Nephron (organoid): Measurements from ENCODE around the gene MMP15.

Source experiments
- H3K27ac Mint-ChIP-seq, 3 experiments: 2 replicates each; pipeline ENCODE4 v1.8.0; 2020; ENCODE audit warnings: mixed read lengths in 3 of 3, mild to moderate bottlenecking in 2 of 3, moderate library complexity in 1 of 3
- H3K27me3 Mint-ChIP-seq: 2 replicates; pipeline ENCODE4 v1.8.0; 2021; ENCODE audit warnings: low read depth, mild to moderate bottlenecking, moderate library complexity, mixed read lengths
- H3K36me3 Mint-ChIP-seq: 2 replicates; pipeline ENCODE4 v1.8.0; 2020; ENCODE audit warnings: low read depth, mixed read lengths
- H3K4me1 Mint-ChIP-seq: 2 replicates; pipeline ENCODE4 v1.8.0; 2020; ENCODE audit warnings: mixed read lengths
- H3K4me3 Mint-ChIP-seq, 3 experiments: 2 replicates each; pipeline ENCODE4 v1.8.0; 2020; ENCODE audit warnings: mild to moderate bottlenecking in 3 of 3, mixed read lengths in 3 of 3, moderate library complexity in 2 of 3
- H3K9me3 Mint-ChIP-seq: 2 replicates; pipeline ENCODE4 v1.8.0; 2020; ENCODE audit warnings: mixed read lengths
- CTCF ChIP-seq, 3 experiments: fragments of 200-600 bp; sonication (generic); IDR thresholded peaks; one replicate each; pipeline ENCODE4 v1.5.0; 2021; ENCODE audit warnings: antibody characterized with exemption in 3 of 3; ENCODE audit not compliant: unreplicated experiment in 3 of 3

Gene MMP15

GRCh38 chr16:58028541-58029070 lies 3.1 kb downstream of the MMP15 start:
- Mint-ChIP-seq H3K27ac (no peak overlapping the region), H3K4me3 (peak overlapping the region; percentile 25 to 48 (median 29)), H3K36me3 (no peaks in the 10 kb centered on the region), H3K4me1 (peaks cover 37% of the 10 kb centered on the region), H3K27me3 (peaks cover 24% of the 10 kb centered on the region), H3K9me3 (no peaks in the 10 kb centered on the region)
- no peak for TF ChIP-seq CTCF (IDR thresholded peaks at IDR 0.05; ENCODE audit: unreplicated experiment in 3 of 3)

- H3K27ac Mint-ChIP-seq, result no peak overlapping the region
These were observed 3.9 kb downstream of the MMP15 start for GRCh38 chr16:58029410-58029809.

GRCh38 chr16:58030136-58030840 lies 4.7 kb downstream of the MMP15 start:
- Mint-ChIP-seq H3K4me3 (peak overlapping the region in 1 of 3 experiments; percentile 0), H3K9me3 (no peaks in the 10 kb centered on the region), H3K36me3 (no peaks in the 10 kb centered on the region), H3K4me1 (peaks cover 27% of the 10 kb centered on the region), H3K27me3 (peaks cover 9% of the 10 kb centered on the region), H3K27ac (no peak overlapping the region)
- TF ChIP-seq CTCF (IDR thresholded peaks at IDR 0.05; ENCODE audit: unreplicated experiment in 3 of 3), result no peak

More at GRCh38 chr16:58029410-58029809, 3.9 kb downstream of the MMP15 start:
- no peak for TF ChIP-seq CTCF (IDR thresholded peaks at IDR 0.05; ENCODE audit: unreplicated experiment in 3 of 3)
- Mint-ChIP-seq H3K27me3 (peaks cover 15% of the 10 kb centered on the region), H3K4me3 (peak overlapping the region; percentile 58 to 70 (median 58)), H3K4me1 (peaks cover 34% of the 10 kb centered on the region), H3K36me3 (no peaks in the 10 kb centered on the region), H3K9me3 (no peaks in the 10 kb centered on the region)

GRCh38 chr16:58031016-58031800 lies 5.7 kb downstream of the MMP15 start:
- Mint-ChIP-seq H3K4me3 (no peak overlapping the region), H3K27ac (no peak overlapping the region), H3K9me3 (no peaks in the 10 kb centered on the region), H3K4me1 (peaks cover 27% of the 10 kb centered on the region), H3K27me3 (peaks cover 9% of the 10 kb centered on the region), H3K36me3 (no peaks in the 10 kb centered on the region)
- no peak for TF ChIP-seq CTCF (IDR thresholded peaks at IDR 0.05; ENCODE audit: unreplicated experiment in 3 of 3)

- Mint-ChIP-seq H3K4me3 (no peak overlapping the region), H3K36me3 (no peaks in the 10 kb centered on the region), H3K9me3 (no peaks in the 10 kb centered on the region), H3K27me3 (peaks cover 15% of the 10 kb centered on the region), H3K27ac (peak overlapping the region in 1 of 3 experiments; percentile 76), H3K4me1 (peaks cover 27% of the 10 kb centered on the region)
- no peak for TF ChIP-seq CTCF (IDR thresholded peaks at IDR 0.05; ENCODE audit: unreplicated experiment in 3 of 3)
These were observed 7.2 kb downstream of the MMP15 start for GRCh38 chr16:58032710-58033293.
